Measurements from ENCODE around the gene SRSF4. TPM values are rescaled to one million over a fixed set of nuclear protein-coding genes. Genes with fewer than 3 reads are reported as not detected.
A peak's percentile ranks its signal among the peaks of the same experiment; 100 is the strongest.

Gene SRSF4
- total and polyA plus RNA-seq, 2 experiments from 2014 or later, result 53.2 to 71.4 TPM

DNA sequence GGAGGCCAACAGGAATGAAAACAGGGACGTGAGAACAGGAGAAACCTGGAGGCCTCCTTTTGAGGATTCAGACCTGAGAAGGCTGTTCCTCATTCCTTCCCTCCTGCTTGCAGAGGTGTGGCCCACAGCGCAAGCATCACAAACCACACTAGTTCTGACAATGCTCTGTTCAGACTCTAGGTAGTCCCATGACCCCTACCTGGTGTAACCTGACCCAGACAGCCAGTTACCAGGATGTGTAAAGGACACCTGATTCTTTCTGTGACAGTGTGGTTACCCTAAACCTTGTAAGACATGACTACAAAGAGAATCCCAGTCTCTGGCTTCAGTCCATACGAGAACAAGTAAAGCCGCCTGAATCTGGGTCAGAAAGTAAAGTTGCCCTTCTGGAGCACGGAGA is 45.8 kb upstream of the SRSF4 start:
- no peaks in the 10 kb centered on the region for H3K36me3 ChIP-seq (replicated peaks; ENCODE audit: insufficient read depth, low read depth)
- no peak overlapping the region for H3K4me2 ChIP-seq
- peak overlapping the region; percentile 65 for H3K27ac ChIP-seq
- H2AFZ ChIP-seq, result no peak overlapping the region
- H3K4me3 ChIP-seq, result no peak overlapping the region
- H3K9me3 ChIP-seq (ENCODE audit: low read depth), result no peaks in the 10 kb centered on the region
- 88% methylated on average over 5 of the region's 5 CpGs for WGBS (ENCODE audit: low lambda C conversion rate, missing lambda C conversion rate)
- H4K20me1 ChIP-seq (ENCODE audit: insufficient read depth, poor library complexity, severe bottlenecking), result no peaks in the 10 kb centered on the region
- H3K79me2 ChIP-seq, result peaks cover 12% of the 10 kb centered on the region
- no peak for TF ChIP-seq EZH2phosphoT487 (IDR thresholded peaks at IDR 0.05; ENCODE audit: low read depth, severe bottlenecking, unreplicated experiment)
- no peak for TF ChIP-seq EZH2 (IDR thresholded peaks at IDR 0.05; ENCODE audit: borderline replicate concordance)
- TF ChIP-seq CTCF (IDR thresholded peaks at IDR 0.05; ENCODE audit: poor library complexity), result no peak
- no peaks in the 10 kb centered on the region for H3K4me1 ChIP-seq (ENCODE audit: insufficient read depth)
- H3K9me2 ChIP-seq (replicated peaks; ENCODE audit: insufficient read depth), result no peaks in the 10 kb centered on the region
- no peaks in the 10 kb centered on the region for H3K27me3 ChIP-seq
- DNase-seq (ENCODE audit: low spot score), result no peak

GRCh38 chr1:29225361-29225760 is 43.7 kb upstream of the SRSF4 start:
- Histone ChIP-seq H3K4me1 (ENCODE audit: insufficient read depth) (no peaks in the 10 kb centered on the region), H3K4me2 (no peak overlapping the region), H3K4me3 (no peak overlapping the region), H2AFZ (no peak overlapping the region), H3K36me3 (replicated peaks; ENCODE audit: insufficient read depth, low read depth) (no peaks in the 10 kb centered on the region), H3K9me2 (replicated peaks; ENCODE audit: insufficient read depth) (no peaks in the 10 kb centered on the region), H4K20me1 (ENCODE audit: insufficient read depth, poor library complexity, severe bottlenecking) (no peaks in the 10 kb centered on the region), H3K9me3 (ENCODE audit: low read depth) (no peaks in the 10 kb centered on the region), H3K79me2 (peaks cover 10% of the 10 kb centered on the region), H3K27me3 (no peaks in the 10 kb centered on the region), H3K27ac (no peak overlapping the region)
- no peak for TF ChIP-seq CTCF (IDR thresholded peaks at IDR 0.05; ENCODE audit: poor library complexity)
- no peak for TF ChIP-seq EZH2phosphoT487 (IDR thresholded peaks at IDR 0.05; ENCODE audit: low read depth, severe bottlenecking, unreplicated experiment)
- no peak for TF ChIP-seq EZH2 (IDR thresholded peaks at IDR 0.05; ENCODE audit: borderline replicate concordance)
- WGBS (ENCODE audit: low lambda C conversion rate, missing lambda C conversion rate), result 90% methylated on average over 4 of the region's 4 CpGs
- DNase-seq (ENCODE audit: low spot score), result no peak

- WGBS (ENCODE audit: low lambda C conversion rate, missing lambda C conversion rate), result 84% methylated on average over 5 of the region's 5 CpGs
- no peak overlapping the region for H3K4me3 ChIP-seq
- H3K27ac ChIP-seq, result no peak overlapping the region
Measured at GRCh38 chr1:29224356-29224837, 42.7 kb upstream of the SRSF4 start.

GRCh38 chr1:29223521-29223920 is 41.8 kb upstream of the SRSF4 start:
- Histone ChIP-seq H3K27me3 (no peaks in the 10 kb centered on the region), H3K4me3 (no peak overlapping the region), H3K9me2 (replicated peaks; ENCODE audit: insufficient read depth) (no peaks in the 10 kb centered on the region), H4K20me1 (ENCODE audit: insufficient read depth, poor library complexity, severe bottlenecking) (no peaks in the 10 kb centered on the region), H3K79me2 (no peaks in the 10 kb centered on the region), H3K27ac (no peak overlapping the region), H3K4me1 (ENCODE audit: insufficient read depth) (no peaks in the 10 kb centered on the region), H2AFZ (no peak overlapping the region), H3K9me3 (ENCODE audit: low read depth) (no peaks in the 10 kb centered on the region), H3K4me2 (no peak overlapping the region), H3K36me3 (replicated peaks; ENCODE audit: insufficient read depth, low read depth) (no peaks in the 10 kb centered on the region)
- 83% methylated on average over 6 of the region's 6 CpGs for WGBS (ENCODE audit: low lambda C conversion rate, missing lambda C conversion rate)
- no peak for TF ChIP-seq EZH2 (IDR thresholded peaks at IDR 0.05; ENCODE audit: borderline replicate concordance)
- no peak for TF ChIP-seq CTCF (IDR thresholded peaks at IDR 0.05; ENCODE audit: poor library complexity)
- TF ChIP-seq EZH2phosphoT487 (IDR thresholded peaks at IDR 0.05; ENCODE audit: low read depth, severe bottlenecking, unreplicated experiment), result no peak
- DNase-seq (ENCODE audit: low spot score), result no peak

More at GRCh38 chr1:29224356-29224837, 42.7 kb upstream of the SRSF4 start:
- DNase-seq (ENCODE audit: low spot score), result no peak
- no peak for TF ChIP-seq EZH2phosphoT487 (IDR thresholded peaks at IDR 0.05; ENCODE audit: low read depth, severe bottlenecking, unreplicated experiment)
- no peak for TF ChIP-seq EZH2 (IDR thresholded peaks at IDR 0.05; ENCODE audit: borderline replicate concordance)
- Histone ChIP-seq H3K36me3 (replicated peaks; ENCODE audit: insufficient read depth, low read depth) (no peaks in the 10 kb centered on the region), H3K9me3 (ENCODE audit: low read depth) (no peaks in the 10 kb centered on the region), H3K27me3 (no peaks in the 10 kb centered on the region), H3K9me2 (replicated peaks; ENCODE audit: insufficient read depth) (no peaks in the 10 kb centered on the region), H3K79me2 (peaks cover under 1% of the 10 kb centered on the region), H3K4me1 (ENCODE audit: insufficient read depth) (no peaks in the 10 kb centered on the region), H3K4me2 (no peak overlapping the region), H2AFZ (no peak overlapping the region), H4K20me1 (ENCODE audit: insufficient read depth, poor library complexity, severe bottlenecking) (no peaks in the 10 kb centered on the region)

All from hepatocyte (in vitro differentiated cells).